ENCODE data around the gene SGIP1. TPM values are rescaled to one million over a fixed set of nuclear protein-coding genes. Genes with fewer than 3 reads are reported as not detected.

SGIP1 gene
- total RNA-seq, 1 experiment from 2014 or later, result not detected

DNA sequence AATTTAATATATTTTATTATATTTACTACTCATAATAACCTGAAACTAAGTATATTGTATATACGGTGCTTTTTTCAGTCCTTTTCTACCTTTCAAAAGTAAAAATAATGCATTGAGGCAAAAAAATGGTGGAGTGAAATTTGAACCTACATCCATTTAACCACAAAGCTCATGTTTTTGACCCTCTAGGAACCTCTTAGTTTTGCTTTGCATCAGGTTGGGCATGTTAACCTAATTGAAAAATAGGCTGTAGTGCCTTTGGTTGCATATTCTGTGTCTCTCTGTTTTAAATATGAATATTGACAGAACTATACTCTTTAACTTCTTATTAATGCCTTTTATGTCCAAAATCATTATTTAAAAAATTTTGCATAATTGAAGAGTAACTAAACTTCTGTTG is 3.8 kb downstream of the SGIP1 start:
- no peaks in the 10 kb centered on the region for H3K27me3 ChIP-seq
- H3K4me3 ChIP-seq, result no peak overlapping the region
- DNase-seq, result no peak
- H3K36me3 ChIP-seq, result no peaks in the 10 kb centered on the region
- H3K9me3 ChIP-seq, result no peaks in the 10 kb centered on the region

DNA sequence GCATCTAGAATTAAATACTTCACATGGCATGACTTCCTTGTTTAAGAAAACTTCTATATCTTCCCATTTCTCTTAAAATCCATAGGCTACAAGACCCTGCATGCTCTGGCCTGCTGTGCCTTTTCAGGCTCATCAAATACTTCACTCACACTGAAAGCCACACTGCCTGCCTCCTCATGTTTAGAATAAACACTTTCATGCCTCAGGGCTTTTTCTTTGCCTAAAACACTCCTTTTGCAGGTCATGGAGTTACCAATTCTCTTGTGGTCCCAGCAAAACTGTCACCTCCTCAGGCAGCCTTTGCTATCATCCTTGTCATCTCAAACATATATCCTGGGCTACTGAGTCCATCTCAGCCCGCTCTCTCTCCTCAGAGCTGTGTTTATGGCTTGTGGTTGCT is 5.5 kb downstream of the SGIP1 start:
- Histone ChIP-seq H3K9me3 (no peaks in the 10 kb centered on the region), H3K27me3 (no peaks in the 10 kb centered on the region), H3K4me3 (no peak overlapping the region), H3K36me3 (no peaks in the 10 kb centered on the region)
- DNase-seq, result no peak

DNA sequence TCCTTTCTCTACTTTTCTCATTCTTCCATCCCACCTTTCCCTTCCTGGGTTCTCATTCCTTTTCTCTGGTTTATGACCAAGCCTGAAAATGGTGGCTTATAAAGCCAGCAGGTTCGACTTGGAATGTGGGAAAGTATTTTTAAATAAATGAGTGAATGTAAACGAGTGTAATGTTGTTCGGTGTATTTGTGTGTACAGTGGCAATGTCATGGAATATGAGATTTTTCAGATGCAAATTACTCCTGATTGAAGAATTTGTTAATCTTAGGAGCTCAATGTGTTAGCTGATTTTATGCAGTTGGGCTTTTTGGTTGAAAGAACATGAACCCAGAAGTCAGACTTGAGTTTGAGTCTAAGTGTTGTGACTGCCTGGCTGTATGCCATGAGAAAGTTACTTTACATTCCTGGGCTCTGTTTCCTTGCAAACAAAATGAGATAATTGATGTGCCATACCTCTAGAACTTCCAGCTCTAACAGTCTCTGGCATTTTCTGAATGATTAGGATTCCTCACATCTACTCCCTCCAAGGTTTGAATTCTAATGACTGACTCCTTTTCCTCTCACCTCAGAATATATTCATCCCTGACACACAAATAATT is 6.6 kb downstream of the SGIP1 start:
- no peak for DNase-seq
- H3K9me3 ChIP-seq, result no peaks in the 10 kb centered on the region
- H3K27me3 ChIP-seq, result no peaks in the 10 kb centered on the region
- H3K4me3 ChIP-seq, result no peak overlapping the region
- no peaks in the 10 kb centered on the region for H3K36me3 ChIP-seq

DNA sequence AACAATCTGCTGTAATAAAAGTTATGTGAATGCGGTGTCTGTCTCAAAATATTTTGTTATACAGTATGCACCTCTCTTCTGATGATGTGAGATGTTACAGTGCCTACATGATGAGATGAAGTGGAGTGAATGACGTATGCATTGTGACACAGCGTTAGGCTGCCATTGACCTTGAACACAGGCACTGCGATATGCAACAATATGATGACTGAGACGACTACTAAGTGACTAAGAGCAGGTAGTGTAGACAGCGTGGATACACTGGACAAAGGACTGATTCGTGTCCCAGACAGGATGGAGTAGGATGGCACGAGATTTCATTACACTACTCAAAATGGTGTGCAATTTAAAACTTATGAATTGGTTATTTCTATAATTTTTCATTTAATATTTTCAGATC is 8.4 kb downstream of the SGIP1 start:
- Histone ChIP-seq H3K27me3 (no peaks in the 10 kb centered on the region), H3K4me3 (no peak overlapping the region), H3K36me3 (no peaks in the 10 kb centered on the region), H3K9me3 (no peaks in the 10 kb centered on the region)
- no peak for DNase-seq

DNA sequence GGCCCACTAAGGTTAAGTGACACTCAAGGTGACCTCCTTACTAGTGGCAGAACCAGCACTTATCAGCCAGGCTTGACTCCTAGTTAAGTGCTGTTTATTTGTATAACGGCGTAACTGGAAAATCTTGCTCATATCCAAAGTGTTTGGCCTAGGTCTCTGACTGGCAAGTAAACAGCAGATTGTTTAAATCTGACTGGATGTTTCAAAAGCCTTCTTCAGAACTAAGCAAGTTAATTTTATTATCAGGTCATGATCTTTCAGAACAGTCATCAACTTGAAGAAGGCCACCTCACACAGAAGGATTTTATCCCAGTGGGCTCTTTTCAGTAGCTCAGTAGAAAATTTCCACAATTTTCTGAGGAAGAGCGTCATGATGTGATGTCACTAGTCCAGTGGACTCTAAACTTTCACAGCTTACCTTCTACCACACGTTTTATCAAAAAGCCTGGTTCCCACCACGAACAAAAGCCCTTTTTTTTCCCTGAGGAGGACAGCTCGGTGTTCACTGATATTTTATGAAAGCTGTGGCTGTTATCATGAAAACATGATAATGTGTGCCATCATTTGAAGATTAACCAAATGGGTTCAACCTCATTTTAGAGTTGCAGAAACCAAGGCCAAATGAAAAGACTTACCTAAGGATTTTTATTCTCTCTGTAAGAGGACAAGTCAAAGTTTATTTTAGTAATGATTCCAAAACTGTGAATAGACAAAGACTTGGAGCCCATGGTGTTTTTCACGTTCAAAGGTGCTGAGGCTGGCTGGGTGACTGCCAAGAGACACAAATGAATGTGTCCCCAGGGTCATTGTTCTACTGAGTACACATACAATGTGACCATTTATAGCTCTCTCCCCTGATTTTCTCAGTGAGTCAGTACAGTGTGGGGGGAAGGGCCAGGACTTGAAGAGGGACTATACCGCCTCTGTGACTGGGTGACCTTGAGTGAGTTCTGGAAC is 9.1 kb downstream of the SGIP1 start:
- H3K36me3 ChIP-seq, result no peaks in the 10 kb centered on the region
- no peak for DNase-seq
- H3K4me3 ChIP-seq, result no peak overlapping the region
- H3K9me3 ChIP-seq, result no peaks in the 10 kb centered on the region
- no peaks in the 10 kb centered on the region for H3K27me3 ChIP-seq

DNA sequence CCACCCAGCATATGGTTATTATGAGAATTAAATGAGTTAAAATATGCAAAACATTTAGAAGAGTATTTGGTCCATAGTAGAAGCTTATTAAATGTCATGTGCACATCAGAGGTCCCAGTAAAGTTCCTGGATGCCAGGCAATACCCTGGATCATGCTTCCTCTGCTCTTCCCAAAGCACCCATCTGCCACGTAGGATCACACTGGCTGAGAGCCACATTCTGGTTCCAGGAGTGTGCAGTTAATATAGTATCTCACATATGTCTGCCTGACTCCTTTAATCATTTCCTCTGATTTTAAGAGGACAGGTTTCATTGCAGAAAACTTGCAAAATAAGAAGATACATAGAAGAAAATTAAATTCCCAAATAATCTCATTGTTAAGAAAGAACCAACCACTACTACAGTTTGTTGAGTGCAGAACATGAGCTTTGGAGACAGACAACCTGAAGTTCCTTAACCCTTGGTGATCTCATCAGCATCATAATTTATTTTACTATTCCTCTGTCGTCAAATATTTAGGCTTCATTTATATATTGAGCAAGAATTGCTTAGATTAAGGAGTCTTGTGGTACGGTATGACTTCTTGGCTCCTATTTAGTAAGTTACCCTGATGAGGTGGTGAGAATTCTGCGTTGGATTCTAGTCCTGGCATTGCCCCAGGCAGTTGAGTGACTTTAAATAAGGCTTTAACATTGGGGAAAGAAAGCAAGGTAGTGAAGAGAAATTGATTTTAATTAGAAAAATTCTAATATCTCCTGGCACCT is 12.3 kb downstream of the SGIP1 start:
- DNase-seq, result no peak
- Histone ChIP-seq H3K9me3 (no peaks in the 10 kb centered on the region), H3K4me3 (no peak overlapping the region), H3K36me3 (no peaks in the 10 kb centered on the region), H3K27me3 (no peaks in the 10 kb centered on the region)

DNA sequence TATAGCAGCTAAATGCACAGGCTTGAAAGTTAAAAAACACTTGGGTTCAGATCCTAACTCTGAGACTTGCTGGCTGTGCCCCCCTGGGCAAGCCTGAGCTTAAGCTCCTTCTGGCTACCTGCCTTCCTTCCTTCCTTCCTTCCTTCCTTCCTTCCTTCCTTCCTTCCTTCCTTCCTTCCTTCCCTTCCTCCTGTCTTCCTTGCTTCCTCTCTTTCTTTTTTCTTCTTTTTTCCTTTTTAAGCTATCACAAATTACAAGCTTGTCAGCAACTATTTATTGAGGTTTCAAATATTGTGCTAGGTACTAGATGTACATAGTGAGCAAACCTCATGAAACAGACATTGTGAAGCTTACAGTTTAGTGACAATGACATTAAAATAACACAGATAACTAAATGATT is 15.1 kb downstream of the SGIP1 start:
- Histone ChIP-seq H3K9me3 (no peaks in the 10 kb centered on the region), H3K4me3 (no peak overlapping the region), H3K36me3 (no peaks in the 10 kb centered on the region), H3K27me3 (no peaks in the 10 kb centered on the region)
- no peak for DNase-seq

DNA sequence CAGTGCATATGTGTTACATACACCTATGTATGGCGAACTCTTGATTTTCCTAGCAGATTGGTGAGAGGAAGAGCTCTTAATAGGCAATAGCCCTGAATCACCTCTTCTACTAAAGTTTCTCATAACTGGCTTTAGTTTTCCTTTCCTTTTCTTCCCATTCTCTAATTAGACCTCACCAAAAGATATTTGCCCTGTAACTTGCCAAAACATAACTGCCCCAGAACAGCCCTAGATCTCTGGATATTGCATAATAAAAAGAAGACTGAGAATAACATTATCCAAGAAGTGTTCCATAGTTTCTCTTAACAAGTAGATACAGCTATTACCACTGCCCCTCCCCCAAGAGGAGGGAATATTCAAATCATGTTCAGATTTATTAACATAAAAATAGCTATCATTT is 16.3 kb downstream of the SGIP1 start:
- no peaks in the 10 kb centered on the region for H3K27me3 ChIP-seq
- no peak for DNase-seq
- no peaks in the 10 kb centered on the region for H3K9me3 ChIP-seq
- H3K36me3 ChIP-seq, result no peaks in the 10 kb centered on the region
- no peak overlapping the region for H3K4me3 ChIP-seq

DNA sequence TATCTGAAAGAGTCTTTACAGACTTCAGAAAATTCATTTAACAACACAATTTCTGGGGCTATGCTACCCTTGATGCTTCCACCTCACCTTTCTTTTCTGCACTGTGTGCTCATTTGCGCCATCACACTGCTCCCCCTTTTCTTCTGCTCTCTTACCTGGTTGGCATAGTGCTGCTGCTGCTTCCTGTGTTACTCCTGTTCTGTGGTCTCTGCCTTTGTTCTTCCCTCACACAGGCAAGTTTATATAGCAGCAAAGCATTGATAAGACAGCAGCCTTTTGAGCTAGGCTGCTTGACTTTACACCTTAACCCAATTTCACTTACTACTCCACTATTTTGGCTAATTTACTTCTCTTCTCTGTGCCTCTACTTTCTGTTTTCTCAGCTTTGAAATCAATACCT is 18.3 kb downstream of the SGIP1 start:
- no peak for DNase-seq
- no peaks in the 10 kb centered on the region for H3K9me3 ChIP-seq

DNA sequence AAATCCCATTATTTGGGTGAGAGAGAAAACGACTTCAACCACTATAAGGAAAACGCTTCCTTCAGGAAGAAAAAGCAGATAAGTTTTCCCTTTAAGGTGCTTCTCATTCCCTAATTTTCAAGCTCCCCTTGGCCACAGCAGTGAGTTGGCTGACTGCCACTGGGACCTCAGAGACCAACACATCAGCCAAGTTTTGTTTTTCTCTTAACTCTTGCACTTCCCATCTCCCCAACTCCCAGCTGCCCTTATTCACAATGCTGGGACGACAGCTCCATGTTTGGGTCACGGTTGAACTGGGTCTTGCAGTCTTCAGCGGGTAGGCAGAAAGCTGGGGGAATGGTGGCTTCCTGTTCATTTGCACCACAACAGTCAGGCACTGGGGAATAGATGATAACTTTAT is 18.9 kb downstream of the SGIP1 start:
- Histone ChIP-seq H3K4me3 (no peak overlapping the region), H3K27me3 (no peaks in the 10 kb centered on the region), H3K9me3 (no peaks in the 10 kb centered on the region), H3K36me3 (no peaks in the 10 kb centered on the region)
- DNase-seq, result no peak

More for the DNA sequence above, 18.3 kb downstream of the SGIP1 start:
- no peaks in the 10 kb centered on the region for H3K27me3 ChIP-seq
- H3K36me3 ChIP-seq, result no peaks in the 10 kb centered on the region
- H3K4me3 ChIP-seq, result no peak overlapping the region

DNA sequence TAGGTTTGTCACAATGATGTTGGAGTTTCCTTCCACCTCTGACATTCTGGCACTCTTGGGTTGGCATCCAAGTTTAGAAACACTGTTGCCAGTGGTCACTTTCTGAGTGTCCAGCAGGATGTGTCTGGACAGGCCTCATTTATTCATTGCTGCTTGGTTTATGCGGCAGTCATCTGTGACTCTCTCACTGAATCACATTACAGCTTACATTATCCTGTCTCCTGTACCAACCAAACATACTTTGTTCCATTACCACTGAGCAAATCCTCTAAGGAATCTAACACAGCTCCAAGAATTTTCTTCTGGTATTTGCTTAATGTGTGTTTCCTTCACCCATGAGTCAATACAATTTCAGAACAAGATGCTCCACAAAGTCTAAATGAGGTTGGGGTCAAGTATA is 19.9 kb downstream of the SGIP1 start:
- Histone ChIP-seq H3K4me3 (no peak overlapping the region), H3K36me3 (no peaks in the 10 kb centered on the region), H3K9me3 (no peaks in the 10 kb centered on the region), H3K27me3 (no peaks in the 10 kb centered on the region)
- DNase-seq, result no peak

DNA sequence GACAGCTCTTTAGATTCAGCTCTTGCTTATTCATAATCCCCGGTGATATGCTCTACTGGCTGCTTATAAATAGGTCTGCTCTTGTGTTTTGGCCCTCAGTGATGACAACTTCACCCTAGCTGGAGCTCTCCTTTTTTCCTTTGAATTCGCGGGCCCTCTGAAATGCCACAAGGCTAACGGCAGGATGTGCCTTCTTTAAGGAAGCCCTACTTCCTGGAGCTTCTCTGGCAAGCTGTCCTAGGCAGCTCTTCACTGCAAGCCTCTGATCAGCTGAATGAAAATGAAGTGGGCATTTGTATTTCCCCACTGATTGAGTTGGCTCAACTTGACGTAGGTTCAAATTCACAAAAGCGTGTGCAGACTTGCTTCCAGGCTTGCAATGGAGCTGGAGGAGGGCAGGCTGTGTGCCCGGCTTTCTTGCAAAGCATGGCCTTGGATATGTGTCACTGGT is 22.2 kb downstream of the SGIP1 start:
- Histone ChIP-seq H3K4me3 (no peak overlapping the region), H3K9me3 (no peaks in the 10 kb centered on the region), H3K27me3 (no peaks in the 10 kb centered on the region), H3K36me3 (no peaks in the 10 kb centered on the region)
- DNase-seq, result no peak

DNA sequence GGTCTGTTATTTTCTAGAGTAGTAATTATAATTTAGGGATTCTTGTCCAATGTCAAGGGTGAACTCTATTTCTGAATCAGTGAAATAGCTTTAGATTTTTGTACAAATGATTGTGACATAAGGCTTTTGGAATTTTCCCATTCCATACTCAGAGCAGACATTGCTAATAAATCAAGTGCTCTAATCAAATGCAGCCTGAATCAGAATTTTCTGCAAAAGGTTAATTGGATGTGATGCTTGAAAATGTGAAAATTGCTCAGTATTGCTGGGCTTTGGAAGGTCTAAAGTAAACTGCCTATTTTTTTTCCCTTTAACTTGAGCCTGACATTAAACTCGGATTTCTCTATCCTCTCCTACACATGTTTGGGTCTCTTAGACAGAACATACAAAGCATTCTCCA is 23.2 kb downstream of the SGIP1 start:
- H3K27me3 ChIP-seq, result no peaks in the 10 kb centered on the region
- H3K9me3 ChIP-seq, result no peaks in the 10 kb centered on the region
- no peak for DNase-seq
- no peak overlapping the region for H3K4me3 ChIP-seq
- no peaks in the 10 kb centered on the region for H3K36me3 ChIP-seq

DNA sequence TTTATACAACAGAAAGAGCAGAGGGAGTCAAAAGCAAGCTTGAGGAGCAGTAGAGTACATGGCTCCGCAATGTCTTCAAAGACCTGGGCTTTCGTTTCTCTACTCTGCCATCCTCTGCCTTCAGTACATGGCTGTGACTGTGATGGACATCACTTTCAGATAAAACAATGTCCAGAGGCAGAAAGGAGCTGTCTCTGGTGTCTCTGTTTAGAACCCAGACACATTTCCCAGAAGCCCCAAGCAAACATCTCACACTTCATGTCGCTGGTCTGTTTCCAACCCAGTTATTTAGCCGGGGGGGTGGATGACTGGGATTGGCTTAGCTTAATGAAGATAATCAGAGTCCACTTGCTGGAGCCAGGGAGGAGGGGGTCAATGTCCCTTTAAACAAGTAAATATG is 25.6 kb downstream of the SGIP1 start:
- H3K27me3 ChIP-seq, result no peaks in the 10 kb centered on the region
- no peaks in the 10 kb centered on the region for H3K9me3 ChIP-seq
- no peak for DNase-seq
- H3K4me3 ChIP-seq, result no peak overlapping the region
- H3K36me3 ChIP-seq, result no peaks in the 10 kb centered on the region

DNA sequence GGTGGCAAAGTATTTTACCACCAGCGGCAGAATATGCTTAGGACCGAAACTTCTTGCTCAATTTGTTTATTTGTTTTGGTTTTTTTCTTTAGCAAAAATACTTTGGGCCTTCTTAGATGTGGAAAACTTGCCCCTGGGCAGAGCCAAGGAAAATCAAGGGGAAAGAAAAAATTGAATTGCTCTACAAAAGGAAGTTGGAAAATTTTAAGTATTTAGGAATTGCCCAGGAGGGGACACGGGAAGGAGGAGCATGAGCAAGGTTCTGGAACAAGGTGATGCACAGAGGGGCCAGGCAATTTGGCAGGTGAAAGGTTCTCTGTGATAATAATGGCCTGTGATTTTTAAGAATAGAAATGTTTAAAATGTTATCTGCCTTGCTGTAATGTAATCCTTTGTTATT is 28.6 kb downstream of the SGIP1 start:
- Histone ChIP-seq H3K4me3 (no peak overlapping the region), H3K36me3 (no peaks in the 10 kb centered on the region), H3K9me3 (0 out of 2 replicates have a peak, but pooled peaks cover 3% of the 10 kb centered on the region), H3K27me3 (no peaks in the 10 kb centered on the region)
- DNase-seq, result no peak

DNA sequence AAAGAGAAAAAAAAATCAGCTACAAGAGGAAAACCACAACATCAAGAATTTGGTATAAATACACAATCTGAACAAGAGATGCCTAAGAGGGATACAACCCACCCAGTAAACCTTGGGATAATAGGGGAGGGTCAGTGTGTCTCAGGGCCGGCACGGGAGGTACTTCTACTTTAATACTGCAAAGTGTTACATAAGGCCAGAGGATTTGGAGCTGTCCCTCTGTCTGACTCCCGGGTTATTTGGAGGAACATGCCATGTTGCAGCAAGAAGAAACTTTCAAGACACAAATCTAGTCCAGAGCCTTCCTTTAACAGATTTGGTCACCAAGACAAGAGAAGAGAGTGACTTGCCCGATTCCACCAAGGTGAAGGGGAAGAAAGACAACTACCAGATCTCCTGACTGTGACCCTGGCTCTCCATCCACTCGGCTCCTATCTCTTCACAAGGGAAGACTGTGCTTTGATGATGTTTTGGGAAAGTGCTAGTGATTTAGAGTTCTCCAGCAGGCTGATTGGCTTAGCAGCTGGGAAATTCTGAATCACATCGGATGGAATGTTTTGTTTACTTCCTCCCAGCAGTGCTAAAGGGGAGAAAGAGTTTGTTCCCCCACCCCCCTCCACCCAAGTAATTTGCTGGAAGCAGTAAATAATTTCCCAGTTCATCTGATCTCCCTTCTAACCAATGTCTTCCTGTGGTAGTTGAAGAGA is 29.3 kb downstream of the SGIP1 start:
- Histone ChIP-seq H3K9me3 (0 out of 2 replicates have a peak, but pooled peaks cover 3% of the 10 kb centered on the region), H3K36me3 (no peaks in the 10 kb centered on the region), H3K27me3 (no peaks in the 10 kb centered on the region), H3K4me3 (peak overlapping the region; percentile 14; the same call in 1 of the 2 replicates)
- peak; percentile 70 for DNase-seq
